GM12872 (cell line): ENCODE measurements around the gene FIGLA.

Source experiments
- TF ChIP-seq, protein P1 (sequence below): IDR thresholded peaks from 3 replicates; pipeline ENCODE4 v1.5.1; 2011; ENCODE audit warnings: low read depth, mild to moderate bottlenecking, low read length, moderate library complexity; ENCODE audit not compliant: insufficient read depth

The FIGLA gene

DNA sequence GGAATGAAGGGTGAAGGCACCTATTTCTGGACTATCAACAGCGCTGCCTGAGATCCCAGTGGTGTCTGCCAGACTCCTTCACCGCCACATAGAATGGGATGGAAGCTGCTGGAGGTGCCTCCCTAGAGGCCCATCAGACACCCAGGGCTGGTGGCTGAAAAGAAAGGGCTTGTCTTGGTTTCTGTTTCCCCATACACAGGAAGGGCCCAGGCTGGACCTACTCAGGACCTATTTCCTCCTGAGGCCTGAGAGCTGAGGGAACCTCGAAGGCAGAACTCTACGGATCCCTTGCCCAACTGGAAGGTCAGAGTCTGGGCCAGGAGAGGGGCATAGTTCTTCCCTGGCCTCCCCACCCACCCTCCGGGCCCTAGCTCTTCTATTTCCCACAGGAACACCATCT, 32.8 kb upstream of the FIGLA start:
- TF ChIP-seq, protein P1, sequence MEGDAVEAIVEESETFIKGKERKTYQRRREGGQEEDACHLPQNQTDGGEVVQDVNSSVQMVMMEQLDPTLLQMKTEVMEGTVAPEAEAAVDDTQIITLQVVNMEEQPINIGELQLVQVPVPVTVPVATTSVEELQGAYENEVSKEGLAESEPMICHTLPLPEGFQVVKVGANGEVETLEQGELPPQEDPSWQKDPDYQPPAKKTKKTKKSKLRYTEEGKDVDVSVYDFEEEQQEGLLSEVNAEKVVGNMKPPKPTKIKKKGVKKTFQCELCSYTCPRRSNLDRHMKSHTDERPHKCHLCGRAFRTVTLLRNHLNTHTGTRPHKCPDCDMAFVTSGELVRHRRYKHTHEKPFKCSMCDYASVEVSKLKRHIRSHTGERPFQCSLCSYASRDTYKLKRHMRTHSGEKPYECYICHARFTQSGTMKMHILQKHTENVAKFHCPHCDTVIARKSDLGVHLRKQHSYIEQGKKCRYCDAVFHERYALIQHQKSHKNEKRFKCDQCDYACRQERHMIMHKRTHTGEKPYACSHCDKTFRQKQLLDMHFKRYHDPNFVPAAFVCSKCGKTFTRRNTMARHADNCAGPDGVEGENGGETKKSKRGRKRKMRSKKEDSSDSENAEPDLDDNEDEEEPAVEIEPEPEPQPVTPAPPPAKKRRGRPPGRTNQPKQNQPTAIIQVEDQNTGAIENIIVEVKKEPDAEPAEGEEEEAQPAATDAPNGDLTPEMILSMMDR: no peak

DNA sequence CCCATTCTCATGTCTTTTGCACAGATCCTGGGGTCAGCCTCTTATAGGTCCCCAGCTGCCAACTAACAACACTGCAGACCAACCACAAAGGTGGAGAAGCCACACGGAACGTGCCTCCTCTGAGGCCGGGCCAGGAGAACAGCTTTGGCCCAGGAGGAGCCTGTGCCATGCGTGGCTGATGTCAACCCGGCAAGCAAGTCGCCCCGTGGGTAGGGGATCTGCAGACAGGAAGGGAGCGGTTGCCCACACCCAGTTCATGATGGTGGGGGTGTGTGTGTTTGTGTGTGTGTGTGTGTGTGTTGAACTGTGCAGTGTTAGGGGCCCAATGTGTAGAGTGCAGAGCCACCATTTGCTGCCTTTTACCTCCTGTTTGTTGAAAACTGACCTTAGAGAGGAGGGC, 32.4 kb upstream of the FIGLA start:
- TF ChIP-seq, protein P1: no peak

DNA sequence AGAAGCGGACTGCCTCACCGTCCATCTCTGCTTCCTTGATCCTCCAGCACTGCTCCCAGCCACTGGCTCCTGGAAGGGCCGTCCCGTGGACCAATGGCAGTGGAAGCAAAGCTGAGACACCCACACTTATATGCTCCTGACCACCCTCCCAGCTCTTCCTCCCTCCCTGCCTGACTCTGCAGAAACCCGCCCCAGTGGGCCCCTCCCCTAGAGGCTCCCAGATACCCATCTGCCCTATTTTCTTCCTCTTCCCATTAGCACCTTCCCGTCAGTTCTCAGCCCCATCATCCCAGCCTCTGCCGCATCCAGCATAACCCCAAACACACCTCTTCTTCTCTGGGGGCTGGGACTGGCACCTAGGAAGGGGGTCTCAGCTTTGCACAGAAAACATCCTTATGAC, 30.1 kb upstream of the FIGLA start, which contains the start of gene CLEC4F:
Gene CLEC4F, minus strand, starts transcription at position 101 of the 400 bp plus-strand sequence. Its CDS starts 76 bp downstream, at position 25.
- TF ChIP-seq, protein P1: no peak

DNA sequence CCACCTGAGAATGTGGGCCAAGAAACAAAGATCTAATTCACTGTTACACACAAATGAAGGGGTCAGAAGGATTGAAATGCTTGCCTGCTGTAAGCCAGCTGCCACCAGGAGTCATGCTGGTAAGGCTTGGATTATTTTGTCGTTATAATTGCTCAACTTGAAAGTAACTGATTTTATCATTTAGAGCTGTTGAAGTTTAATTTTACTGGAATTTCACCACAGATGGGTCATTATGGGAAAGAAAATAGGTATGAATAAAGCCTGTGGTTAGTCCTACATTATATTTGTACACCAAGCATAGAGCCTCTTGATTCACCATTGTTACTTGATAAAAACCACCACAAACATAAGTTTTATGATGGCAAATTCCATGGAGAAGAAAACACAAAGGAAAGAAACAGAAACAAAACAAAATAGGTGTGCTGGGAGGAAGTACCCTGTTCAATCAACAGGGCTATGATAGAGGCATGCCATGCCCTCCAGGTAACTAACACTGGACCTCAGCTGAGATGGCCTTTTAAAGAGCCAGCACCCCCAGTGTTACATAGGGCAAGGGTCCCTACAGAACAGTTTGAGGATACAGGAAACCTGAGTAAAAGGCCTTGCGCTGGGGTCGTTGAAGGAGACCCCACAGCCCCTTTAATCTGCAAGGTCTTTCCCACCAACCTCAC, 27.0 kb upstream of the FIGLA start:
- TF ChIP-seq, protein P1: no peak

DNA sequence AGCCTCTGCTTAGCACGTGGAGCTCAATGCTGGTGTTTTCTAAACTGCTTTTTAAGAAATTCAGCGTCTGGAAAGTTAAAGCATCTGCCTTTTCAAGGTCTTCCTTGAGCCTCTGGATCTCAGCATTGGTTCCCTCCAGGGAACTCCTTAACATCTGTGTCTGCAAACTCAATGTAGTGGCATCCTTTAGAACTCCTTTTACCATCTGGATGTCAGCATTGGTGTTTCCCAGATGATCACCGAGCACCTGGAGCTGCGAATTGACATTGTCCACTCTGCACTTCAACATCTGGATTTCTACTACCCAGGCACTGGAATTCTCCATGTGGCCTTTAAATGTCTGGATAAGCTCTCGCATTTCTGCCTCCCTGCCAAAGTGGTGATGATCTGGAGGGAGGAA, 26.3 kb upstream of the FIGLA start:
- TF ChIP-seq, protein P1: no peak

DNA sequence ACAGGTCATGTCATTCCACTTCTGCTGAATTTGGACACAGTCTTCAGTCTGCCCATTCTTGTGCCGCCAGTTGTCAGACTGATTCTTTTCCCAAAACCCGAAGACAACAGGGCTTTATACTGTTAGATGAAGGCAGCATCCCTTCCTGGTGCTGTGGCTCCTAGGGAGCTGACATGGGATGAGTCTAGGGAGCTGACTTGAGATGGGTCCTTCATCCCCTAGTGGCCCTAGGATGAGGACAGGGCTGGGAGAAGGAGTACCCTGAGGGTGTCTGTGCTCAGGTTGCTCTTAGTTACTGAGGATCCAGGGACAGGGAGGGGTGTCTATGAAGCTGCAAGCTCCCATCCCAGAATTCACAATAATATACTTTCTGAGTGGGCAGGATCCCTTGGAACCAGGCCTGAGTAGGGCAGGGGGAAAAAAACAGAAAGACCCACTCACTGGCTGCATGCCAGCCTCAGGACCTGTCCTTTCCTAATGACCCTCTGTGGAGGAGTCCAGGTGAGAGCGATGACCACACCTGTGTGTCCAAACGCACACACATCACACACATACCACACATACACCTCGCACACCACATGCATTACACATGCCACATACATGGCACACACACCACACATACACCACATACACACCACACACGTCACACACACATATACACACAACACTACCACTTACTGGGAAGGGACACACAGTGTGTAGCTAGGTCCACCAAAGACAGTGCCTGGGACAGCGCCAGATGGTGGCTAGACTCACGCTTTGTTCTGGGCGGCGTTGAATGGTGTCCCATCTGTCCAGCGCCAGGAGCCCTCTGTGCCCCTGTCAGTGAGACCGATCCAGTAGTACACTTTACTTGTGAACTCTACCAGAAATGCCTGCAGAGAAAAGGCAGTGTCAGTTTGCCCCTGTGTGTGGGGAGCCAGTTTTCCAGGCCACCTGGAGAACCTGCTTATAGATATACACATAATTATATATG, 18.8 kb upstream of the FIGLA start:
- TF ChIP-seq, protein P1: no peak

DNA sequence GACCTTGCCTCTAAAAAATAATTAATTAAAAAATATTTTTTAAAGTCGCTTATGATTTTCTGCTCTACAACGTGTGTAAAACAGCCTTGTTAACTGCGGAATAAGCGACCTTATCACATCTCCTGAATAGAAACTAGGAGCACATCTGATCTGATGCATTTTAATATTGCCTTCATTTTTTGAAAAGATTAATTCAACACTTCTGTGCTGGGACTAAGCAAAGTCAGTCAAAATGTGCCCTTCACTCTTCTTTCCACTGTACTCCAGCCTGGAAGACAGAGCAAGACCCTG, 17.3 kb upstream of the FIGLA start:
- TF ChIP-seq, protein P1: no peak
